Stimulated activated CD4-positive, alpha-beta T cell treated with anti-CD3 and anti-CD28 coated beads, Interleukin-15, amount 100 ng/mL, for 1 hour (primary cell): ENCODE measurements around the gene RUNDC3A.
"Not testable (repeated sequence)": the region's sequence is repeated elsewhere in the genome, so short reads cannot be mapped to it uniquely, and the experiment has no call there.

Experiments
- DNase-seq, 2 donors: peaks; one replicate each; pipeline ENCODE4 v3.0.0-alpha.2; 2020; ENCODE audit warnings: low read depth in 1 of 2, low spot score in 1 of 2

The RUNDC3A gene

GRCh38 chr17:44318077-44318892 is 9.9 kb downstream of the RUNDC3A start:
- no peak for DNase-seq

DNA sequence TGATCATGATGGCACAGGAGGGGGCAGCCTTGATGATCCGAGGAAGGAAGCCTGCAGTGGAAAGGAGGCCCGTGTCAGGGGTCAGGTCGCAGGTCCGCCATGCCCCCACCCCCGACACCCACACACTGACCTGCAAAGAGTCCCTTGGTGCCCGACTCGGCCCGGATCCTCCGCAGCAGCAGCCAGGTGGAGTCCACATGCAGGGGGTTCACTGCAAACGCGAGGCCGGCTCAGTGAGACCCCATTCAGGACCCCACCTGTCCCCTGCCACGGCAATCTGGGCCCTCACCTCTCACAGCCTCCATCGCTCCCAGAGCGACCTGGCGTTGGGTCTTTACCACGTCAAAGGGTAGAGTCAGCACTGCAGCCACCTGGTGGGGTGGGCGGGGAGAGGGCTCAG is 11.7 kb downstream of the RUNDC3A start:
- DNase-seq, result no peak

- DNase-seq, result no peak
These were observed 13.1 kb downstream of the RUNDC3A start for GRCh38 chr17:44321246-44322120.

DNA sequence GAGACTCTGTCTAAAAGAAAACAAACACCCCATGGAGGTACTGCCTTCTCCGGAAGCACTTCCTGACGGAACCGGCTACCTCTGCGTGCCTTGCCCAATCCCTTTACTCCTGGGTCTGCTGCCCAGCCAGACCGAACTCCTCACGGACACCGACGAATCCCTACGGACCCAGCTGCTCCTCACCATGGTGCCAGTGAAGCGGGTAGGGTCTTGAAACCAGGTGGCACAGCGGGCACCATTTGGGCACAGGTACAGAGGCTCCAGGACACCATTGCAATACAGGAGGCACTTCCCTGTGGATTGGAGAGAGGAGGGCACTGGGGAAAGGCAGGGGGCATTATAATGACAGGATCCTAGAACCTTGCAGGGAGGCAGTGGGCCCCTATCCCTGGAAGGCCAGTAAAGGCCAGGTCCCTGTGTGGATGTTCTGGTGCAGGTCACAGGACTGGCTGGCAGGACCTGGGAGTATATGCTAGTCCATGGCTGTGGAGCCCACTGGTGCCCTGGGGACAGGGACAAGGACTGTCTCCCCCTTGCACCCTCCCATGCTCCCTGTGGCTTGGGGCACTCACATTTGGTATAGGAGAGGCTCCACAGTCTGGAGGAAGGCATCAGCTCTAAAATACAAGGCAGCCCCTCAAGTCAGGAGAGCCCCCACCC is 14.0 kb downstream of the RUNDC3A start:
- no peak for DNase-seq

DNA sequence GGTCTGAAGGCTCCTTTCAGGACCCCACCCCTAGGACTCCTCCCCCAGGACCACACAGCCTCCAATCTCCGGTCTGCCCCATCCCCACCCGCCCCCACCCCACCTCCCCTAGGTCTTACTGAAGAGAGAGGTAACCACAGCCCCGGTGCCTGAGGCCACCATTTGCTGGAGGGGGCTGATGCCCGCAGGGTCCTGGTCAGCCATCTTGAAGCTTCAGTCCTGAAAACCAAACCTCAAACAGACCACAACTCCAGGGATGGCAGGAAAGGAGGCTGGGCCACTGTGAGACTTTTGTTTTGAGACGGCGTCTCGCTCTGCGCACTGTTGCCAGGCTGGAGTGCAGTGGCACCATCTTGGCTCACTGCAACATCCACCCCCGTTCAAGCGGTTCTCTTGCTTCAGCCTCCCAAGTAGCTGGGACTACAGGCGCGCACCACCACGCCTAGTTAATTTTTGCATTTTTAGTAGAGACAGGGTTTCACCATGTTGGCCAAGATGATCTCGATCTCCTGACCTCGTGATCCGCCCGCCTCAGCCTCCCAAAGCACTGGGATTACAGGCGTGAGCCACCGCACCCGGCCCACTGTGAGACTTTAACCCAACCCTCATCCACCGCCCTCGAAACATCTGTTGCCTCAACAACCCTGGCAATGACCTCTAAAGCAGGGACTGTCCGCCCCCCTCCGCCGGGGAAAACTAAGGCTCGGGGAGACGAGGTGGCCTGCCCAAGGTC is 15.1 kb downstream of the RUNDC3A start:
- DNase-seq, result no peak

DNA sequence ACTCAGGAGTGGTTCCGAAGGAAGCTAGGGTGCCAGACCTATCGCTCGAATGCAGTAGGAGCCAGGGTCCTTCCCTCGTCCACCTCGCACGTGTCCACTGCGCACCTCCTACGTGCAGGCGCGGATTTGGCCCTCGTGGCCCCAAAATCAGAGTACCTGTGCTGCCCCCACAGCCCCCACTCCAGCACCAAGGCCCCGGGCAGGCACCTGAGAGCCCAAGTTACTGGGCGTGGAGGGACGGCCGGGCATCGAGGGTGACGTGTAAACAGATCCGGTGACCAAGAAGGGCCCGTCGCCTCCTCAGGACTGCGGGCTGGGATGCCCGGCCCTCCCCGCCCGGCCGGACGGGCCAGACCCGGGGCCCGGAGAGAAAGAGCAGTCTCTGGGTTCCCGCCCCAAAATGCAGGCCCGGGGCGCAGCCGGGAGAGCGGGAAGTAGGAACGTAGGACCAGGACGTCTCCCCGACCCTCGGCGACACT is 15.7 kb downstream of the RUNDC3A start:
- no peak for DNase-seq

DNA sequence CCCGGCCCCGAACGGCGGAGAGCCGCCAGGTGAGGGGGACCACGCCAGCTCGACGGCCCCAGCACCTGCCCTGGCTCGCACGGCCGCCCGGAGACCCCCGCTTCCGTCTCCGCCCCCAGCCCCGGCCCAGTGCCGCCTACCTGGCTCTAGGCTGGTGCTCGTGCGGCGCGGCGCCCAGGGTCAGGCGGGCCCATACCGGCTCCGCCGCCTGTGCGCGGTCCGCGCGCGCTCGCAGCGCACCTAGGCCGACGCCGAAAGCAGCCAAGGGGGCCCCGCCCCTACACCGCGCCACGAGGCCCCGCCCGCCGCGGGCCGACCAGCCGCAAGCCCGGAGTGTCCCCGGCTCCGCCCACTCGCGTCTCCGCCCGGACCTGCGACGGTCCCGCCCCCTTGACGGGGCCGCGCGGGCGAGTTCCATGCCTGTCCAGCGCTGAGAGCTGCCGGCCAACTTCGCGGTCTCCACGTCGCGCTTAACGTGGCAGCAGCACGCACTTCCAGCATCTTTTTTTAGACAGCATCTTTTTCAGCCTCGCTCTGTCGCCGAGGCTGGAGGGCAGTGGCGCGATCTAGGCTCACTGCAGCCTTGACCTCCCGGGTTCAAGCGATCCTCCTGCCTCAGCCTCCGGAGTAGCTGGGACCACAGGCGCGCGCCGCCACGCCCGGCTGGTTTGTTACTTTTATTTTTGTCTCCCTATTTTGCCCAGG is 16.3 kb downstream of the RUNDC3A start, which contains the start of gene SLC25A39:
Gene SLC25A39, minus strand, starts transcription at position 253 of the 705 bp plus-strand sequence. CDS start 1,261 bp downstream, outside the sequence.
- peak; percentile 95 for DNase-seq

- peak; percentile 82 to 88 for DNase-seq
These were observed 18.6 kb downstream of the RUNDC3A start for GRCh38 chr17:44326861-44327444.

GRCh38 chr17:44327715-44328449 is 19.5 kb downstream of the RUNDC3A start:
- no peak for DNase-seq

- DNase-seq, result not testable (repeated sequence)
These were observed 21.1 kb downstream of the RUNDC3A start for GRCh38 chr17:44329516-44329915.

DNA sequence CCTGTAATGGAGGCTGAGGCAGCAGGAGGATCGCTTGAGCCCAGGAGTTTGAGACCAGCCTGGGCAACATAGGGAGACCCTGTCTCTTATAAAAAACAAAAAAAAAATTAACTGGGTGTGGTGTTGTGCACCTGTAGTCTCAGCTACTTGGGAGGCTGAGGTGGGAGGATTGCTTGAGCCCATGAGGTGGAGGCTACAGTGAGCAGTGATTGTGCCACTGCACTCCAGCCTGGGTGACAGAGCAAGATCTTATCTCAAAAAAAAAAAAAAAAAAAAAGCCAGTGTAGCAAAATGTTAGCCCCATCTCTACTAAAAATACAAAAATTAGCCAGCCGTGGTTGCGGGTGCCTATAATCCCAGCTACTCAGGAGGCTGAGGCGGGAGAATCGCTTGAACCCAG is 21.9 kb downstream of the RUNDC3A start:
- DNase-seq, result not testable (repeated sequence)

DNA sequence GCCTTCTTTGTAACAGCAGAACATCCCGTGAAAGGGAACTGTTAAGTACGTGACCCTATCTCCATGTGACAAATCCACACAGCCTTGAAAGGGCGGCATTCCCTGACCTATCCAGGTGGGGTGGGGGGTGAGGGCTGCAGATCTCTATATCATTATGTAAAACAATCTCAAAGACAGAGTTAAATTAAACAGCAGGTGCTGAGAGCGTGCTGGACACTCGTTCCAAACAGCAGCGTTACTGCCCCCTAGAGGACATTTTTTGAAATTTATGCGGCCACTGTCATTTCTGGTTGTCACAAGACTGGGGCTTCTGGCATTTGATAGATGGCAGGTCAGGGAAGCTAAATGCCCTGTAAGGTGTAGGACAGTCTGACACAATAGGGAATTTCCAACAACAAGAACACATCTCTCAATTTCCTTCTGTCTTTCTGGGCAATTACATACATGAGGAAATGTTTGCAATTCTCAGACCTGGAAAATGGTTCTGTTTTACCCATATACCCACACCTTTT is 22.9 kb downstream of the RUNDC3A start:
- DNase-seq, result peak in 1 of 2 donors; percentile 40

GRCh38 chr17:44333371-44333770 is 25.0 kb downstream of the RUNDC3A start:
- no peak for DNase-seq

DNA sequence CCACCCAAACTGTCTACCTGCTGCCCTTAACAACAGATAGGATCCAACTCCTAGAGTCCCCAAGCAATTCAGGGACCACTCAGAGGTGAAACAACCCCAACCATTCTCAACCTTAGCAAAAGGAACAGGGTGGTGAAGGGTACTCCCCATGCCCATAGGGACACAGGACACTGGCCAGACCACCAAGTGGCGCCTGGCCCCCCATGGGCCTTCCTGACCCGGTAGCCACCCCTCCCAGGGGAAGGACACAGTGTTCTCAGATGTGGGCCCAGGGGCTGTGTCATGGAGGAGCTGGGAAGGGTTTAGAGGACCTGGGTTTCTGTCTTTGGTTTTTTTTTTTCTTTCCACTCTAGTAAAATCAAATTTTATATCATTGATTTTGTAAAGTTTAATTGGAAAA is 25.9 kb downstream of the RUNDC3A start:
- DNase-seq, result no peak

- no peak for DNase-seq
These were observed 26.3 kb downstream of the RUNDC3A start for GRCh38 chr17:44334727-44335126.

DNA sequence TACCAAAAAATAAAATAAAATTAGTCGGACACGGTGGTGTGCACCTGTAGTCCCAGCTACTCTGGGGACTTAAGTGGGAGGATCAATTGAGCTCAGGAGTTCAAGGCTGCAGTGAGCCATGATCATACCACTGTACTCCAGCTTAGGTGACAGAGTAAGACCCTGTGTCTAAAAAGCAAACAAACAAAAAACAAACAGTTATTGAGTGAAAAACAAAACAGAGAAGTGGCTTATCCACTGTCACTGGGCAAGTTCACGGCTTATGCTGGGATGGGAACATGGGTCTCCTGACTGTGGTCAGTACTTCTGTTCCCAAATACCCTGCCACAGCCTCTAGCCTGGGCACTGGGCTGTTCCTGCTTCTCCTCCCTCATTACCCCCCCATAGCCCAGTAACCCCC is 27.2 kb downstream of the RUNDC3A start:
- DNase-seq, result no peak

DNA sequence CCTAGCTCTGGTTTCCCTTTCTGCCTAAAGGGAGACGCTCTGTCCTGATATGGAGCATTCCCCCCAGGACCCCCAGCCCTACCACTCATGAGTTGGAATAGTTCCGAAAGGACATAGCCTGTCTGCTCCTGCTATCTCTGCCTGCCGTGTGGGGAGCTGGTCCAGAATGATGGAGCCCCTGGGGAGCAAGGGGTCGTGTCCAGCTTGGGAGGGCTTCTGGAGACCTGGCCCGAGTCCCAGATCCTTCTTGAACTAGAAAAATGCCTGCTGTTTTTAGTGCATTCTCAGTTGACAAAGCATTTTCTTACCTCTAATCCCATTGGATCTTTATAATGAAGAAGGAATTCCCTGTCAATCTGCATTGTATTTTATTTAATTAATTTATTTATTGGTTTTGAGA is 27.6 kb downstream of the RUNDC3A start:
- DNase-seq, result no peak

DNA sequence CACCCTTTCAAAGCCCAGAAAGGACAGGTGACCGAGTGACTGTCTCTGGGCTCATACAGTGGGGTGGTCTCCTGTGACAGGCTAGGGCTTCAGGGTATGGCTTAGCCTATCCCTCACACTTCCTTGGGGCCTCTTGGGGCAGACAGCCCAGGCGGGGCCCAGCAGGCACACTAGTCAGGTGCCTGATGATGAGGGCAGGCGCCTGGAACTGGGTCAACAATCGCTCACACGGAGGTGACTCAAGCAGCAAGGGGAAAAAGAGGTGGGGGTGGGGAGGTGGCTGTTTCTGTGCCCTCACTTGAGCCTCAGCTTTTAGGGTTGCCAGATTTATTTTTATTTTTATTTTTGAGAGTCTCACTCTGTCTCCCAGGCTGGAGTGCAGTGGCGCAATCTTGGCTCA is 30.3 kb downstream of the RUNDC3A start:
- DNase-seq, result no peak

DNA sequence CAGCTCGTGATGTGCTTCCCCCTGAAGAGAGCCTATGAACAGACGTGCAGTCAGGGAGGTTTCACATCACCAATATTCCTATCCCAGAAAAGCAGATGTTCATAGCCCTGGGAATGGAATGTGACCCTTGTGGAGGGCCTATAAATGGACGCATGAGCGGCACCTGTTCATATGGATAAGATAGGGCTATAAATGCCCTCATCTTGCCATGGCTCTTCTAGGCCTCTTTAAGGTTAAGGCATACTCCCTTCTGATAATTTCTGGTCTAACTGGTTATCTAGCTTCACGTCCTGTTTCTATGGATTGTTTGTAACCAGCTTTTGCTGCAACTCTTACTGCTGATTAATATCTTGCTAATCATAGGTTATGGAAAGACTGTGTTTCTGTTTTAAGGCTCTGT is 32.2 kb downstream of the RUNDC3A start:
- not testable (repeated sequence) for DNase-seq
